COLO668 (cell line): ENCODE measurements around the gene S100A6.

Source experiments
- DNase-seq: peaks from one replicate; lab custom pipeline; 2025; ENCODE audit not compliant: unreplicated experiment; lab: John Stamatoyannopoulos, UW

The S100A6 gene

GRCh38 chr1:153546796-153547559, 11.2 kb upstream of the S100A6 start:
- no peak for DNase-seq

- no peak for DNase-seq
These were observed 10.6 kb upstream of the S100A6 start for GRCh38 chr1:153546371-153546770.

- peak; percentile 91 for DNase-seq
These were observed 9.6 kb upstream of the S100A6 start, which contains the start of gene S100A4 for GRCh38 chr1:153545067-153546055. Gene S100A4 (minus strand): TSS chr1:153545806. CDS start chr1:153544794, 1,012 bp downstream.

- no peak for DNase-seq
These were observed 8.8 kb upstream of the S100A6 start for GRCh38 chr1:153544453-153545066.

GRCh38 chr1:153543736-153544135, 7.9 kb upstream of the S100A6 start:
- no peak for DNase-seq

- no peak for DNase-seq
These were observed 7.3 kb upstream of the S100A6 start for GRCh38 chr1:153542956-153543711.

- DNase-seq, result no peak
These were observed 6.1 kb upstream of the S100A6 start for GRCh38 chr1:153541641-153542590.

- no peak for DNase-seq
These were observed 4.9 kb upstream of the S100A6 start, which contains the start of gene S100A5 for GRCh38 chr1:153540394-153541361. Gene S100A5 (minus strand): TSS chr1:153540934. CDS start chr1:153540191, 743 bp downstream.

- DNase-seq, result peak; percentile 24
These were observed 3.8 kb upstream of the S100A6 start for GRCh38 chr1:153539395-153540093.

- DNase-seq, result peak; percentile 91
These were observed 2.6 kb upstream of the S100A6 start for GRCh38 chr1:153538315-153538821.

- no peak for DNase-seq
These were observed 1.6 kb upstream of the S100A6 start for GRCh38 chr1:153537376-153537730.

GRCh38 chr1:153536671-153537375, 1.0 kb upstream of the S100A6 start:
- peak; percentile 32 for DNase-seq

GRCh38 chr1:153536012-153536670, 350 bp upstream of the S100A6 start:
- peak; percentile 91 for DNase-seq

- DNase-seq, result no peak
These were observed 908 bp downstream of the S100A6 start for GRCh38 chr1:153534925-153535241.

- DNase-seq, result no peak
These were observed 1.4 kb downstream of the S100A6 start for GRCh38 chr1:153534226-153534924.

- DNase-seq, result peak; percentile 83
These were observed 2.0 kb downstream of the S100A6 start for GRCh38 chr1:153533689-153534201.
